Fibroblast of skin of right biceps (primary cell): ENCODE results near the gene CSF3.
"Not testable (repeated sequence)": the region's sequence is repeated elsewhere in the genome, so short reads cannot be mapped to it uniquely, and the experiment has no call there.

Experiments
- DNase-seq: peaks from one replicate; pipeline ENCODE4 v3.0.0-alpha.2; 2013

Gene CSF3

GRCh38 chr17:39999067-39999466, 16.2 kb upstream of the CSF3 start:
- no peak for DNase-seq

- no peak for DNase-seq
Observed at GRCh38 chr17:40000161-40000560, 15.1 kb upstream of the CSF3 start.

GRCh38 chr17:40001335-40001734, 13.9 kb upstream of the CSF3 start:
- DNase-seq, result not testable (repeated sequence)

- no peak for DNase-seq
Observed at GRCh38 chr17:40004072-40004471, 11.2 kb upstream of the CSF3 start.

- DNase-seq, result no peak
Observed at GRCh38 chr17:40004712-40005111, 10.5 kb upstream of the CSF3 start.

GRCh38 chr17:40005520-40005919, 9.7 kb upstream of the CSF3 start:
- DNase-seq, result no peak

GRCh38 chr17:40010946-40011500, 4.2 kb upstream of the CSF3 start:
- not testable (repeated sequence) for DNase-seq

GRCh38 chr17:40012017-40012647, 3.1 kb upstream of the CSF3 start:
- DNase-seq, result not testable (repeated sequence)

GRCh38 chr17:40014375-40014980, 762 bp upstream of the CSF3 start:
- peak; percentile 34 for DNase-seq

- DNase-seq, result no peak
Observed at GRCh38 chr17:40015998-40016985, 1.1 kb downstream of the CSF3 start.

- no peak for DNase-seq
Observed at GRCh38 chr17:40017422-40018080, 2.3 kb downstream of the CSF3 start.

GRCh38 chr17:40018211-40019121, 3.2 kb downstream of the CSF3 start:
- DNase-seq, result peak; percentile 44

GRCh38 chr17:40019140-40019991, 4.1 kb downstream of the CSF3 start:
- DNase-seq, result peak; percentile 75

- no peak for DNase-seq
Observed at GRCh38 chr17:40020146-40020545, 4.9 kb downstream of the CSF3 start.

GRCh38 chr17:40021451-40021971, 6.3 kb downstream of the CSF3 start:
- DNase-seq, result peak; percentile 69

GRCh38 chr17:40022497-40022896, 7.3 kb downstream of the CSF3 start:
- no peak for DNase-seq

GRCh38 chr17:40022961-40023541, 7.8 kb downstream of the CSF3 start:
- no peak for DNase-seq

GRCh38 chr17:40023590-40024292, 8.5 kb downstream of the CSF3 start:
- no peak for DNase-seq

GRCh38 chr17:40024901-40025300, 9.7 kb downstream of the CSF3 start:
- peak; percentile 23 for DNase-seq
